Activated naive CD4-positive, alpha-beta T cell (primary cell): ENCODE data around the gene TP63.

ENCODE experiments used
- DNase-seq, 4 experiments: peaks; one replicate each; lab custom pipeline; 2025; lab: John Stamatoyannopoulos, UW

The TP63 gene

DNA sequence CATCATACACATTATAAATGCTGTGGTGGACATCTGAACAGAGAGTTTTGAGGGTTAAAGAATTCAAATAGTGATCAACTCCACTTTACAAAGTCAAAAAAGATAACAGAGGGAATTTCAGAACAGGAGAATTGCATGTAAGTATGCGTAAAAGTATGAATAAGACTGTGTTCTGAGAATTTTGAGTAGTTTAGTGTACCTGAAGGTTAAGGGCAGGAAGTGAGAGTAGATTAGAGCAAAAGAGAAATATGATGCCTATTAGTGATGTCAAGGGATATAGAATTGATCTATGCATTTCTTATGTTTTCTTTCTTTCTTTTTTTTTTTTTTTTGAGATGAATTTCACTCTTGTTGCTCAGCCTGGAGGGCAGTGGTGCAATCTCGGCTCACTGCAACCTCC, 53.1 kb downstream of the TP63 start:
- no peak for DNase-seq

DNA sequence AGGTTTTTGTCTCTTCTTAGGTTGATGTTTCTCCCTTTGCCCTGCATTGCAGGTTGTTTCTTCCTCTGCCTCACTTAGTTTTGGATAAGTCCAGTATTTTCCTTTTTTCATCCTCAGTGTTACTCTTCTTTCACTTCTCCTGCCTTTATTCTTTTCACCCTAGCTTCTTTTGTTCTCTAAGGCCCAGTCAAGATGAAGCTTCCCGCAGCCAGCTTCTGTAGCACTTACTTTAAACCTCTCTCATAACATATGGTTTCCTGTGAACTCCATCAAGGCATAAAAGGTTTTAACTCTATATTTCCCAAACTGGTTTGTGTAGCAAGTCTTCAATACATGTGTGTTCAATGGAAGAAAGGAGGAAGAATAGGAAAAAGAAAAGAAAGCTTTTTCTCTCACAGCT, 54.1 kb downstream of the TP63 start:
- no peak for DNase-seq

GRCh38 chr3:189685860-189686259, 54.7 kb downstream of the TP63 start:
- no peak for DNase-seq

GRCh38 chr3:189687475-189687874, 56.3 kb downstream of the TP63 start:
- no peak for DNase-seq

- no peak for DNase-seq
Observed at GRCh38 chr3:189688262-189688661, 57.1 kb downstream of the TP63 start.

DNA sequence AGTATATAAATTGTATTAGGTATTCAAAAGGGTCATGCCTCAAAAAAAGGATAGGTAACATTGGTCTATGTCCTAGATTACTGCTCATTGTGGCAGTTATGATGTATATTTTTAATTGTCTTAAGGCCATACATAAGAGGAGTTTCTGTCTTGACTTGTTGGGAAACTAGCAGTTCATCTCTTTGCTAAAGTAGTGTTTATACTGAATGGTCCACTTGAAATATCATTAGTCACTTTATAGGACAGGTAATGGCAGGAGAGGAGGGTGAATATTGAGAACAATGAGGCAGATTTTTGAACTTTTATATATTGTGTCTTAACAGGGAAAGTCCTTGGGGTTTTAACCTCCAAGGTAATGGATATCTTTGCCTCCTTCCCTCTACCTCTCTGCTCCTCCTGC, 58.4 kb downstream of the TP63 start:
- DNase-seq, result no peak

DNA sequence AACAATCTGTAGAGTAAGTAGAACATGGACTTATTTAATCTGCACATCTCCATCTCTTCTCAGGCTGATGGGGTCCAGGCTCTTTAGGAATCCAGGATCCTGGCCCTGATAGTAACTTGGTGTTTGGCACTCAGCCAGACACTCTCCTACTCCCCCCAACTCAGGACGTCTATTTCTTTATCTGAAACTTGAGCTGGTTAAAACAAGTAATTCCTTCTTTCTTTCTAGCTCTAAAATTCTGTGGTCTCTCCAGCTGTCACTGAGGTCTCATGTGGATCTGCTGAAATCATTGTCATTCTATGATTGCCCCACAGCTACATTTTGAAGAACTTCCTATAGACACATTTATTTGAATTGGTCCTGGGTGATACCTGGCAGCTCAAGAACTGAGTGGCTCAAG, 59.0 kb downstream of the TP63 start:
- DNase-seq, result no peak

- no peak for DNase-seq
Observed at GRCh38 chr3:189690672-189691071, 59.5 kb downstream of the TP63 start.

DNA sequence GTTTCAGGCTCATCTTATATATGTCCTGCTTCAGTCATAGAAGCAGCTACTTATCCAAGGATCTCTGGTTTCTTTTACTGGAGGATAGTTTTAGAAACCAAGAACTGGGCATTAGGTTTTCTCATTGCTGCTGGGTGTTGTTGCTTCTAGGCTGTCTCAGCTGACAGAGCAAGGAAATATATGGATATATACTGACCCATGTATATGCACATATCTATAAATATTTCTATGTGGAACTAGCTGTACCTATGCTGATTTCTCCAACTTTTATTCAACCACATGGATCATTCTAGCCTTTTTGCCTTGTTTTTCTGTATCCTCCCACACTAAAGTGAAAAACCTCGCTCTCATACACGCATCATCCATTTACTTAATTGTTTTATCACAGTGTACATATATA, 64.2 kb downstream of the TP63 start:
- no peak for DNase-seq

GRCh38 chr3:189698811-189699210, 67.6 kb downstream of the TP63 start:
- no peak for DNase-seq

DNA sequence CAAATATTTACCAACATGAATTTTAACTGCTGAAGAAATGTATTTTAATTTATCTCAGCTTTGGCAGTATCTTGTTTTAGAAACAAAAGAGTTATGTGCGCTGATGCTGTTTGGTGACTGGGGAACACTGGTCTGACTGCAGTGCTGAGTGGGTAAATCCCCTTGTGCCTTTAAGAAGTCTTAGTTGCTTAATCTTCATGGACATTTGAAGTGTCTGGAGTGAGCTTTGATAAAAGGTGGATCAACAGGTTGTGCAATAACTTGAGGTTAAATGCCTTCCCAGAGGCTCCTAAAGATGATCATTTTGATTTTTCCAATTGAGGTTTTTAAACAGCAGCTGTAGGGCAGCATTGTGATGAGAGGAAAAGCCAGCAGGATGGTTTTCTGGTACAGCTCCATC, 68.7 kb downstream of the TP63 start:
- no peak for DNase-seq

DNA sequence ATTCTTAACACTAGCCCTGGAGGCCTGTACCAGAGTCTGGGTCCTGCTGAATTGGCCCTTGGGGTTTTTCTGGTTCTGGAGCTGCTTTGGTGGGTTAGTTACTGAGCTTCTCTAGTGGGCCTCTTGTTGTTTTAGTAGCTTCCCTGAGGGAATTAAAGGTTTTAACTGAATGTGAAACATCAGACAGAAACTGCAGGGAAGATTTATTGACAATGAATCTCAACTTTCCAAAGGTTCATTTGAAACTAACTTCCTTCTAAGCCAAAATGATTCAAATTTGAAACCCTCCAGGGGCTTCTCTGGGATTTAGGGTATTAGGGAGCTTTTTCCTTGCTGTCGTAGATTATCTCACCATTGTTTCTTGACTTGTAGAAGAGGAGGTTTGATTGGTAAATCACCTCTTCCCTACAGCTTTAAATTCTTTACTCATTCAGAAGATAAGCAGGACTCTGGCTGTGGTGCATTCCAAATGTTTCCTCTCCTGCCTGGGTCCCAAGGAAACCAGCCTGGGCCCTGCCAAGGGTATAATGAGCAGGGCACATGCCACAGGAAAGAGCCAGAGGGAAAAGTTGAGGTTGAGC, 71.0 kb downstream of the TP63 start:
- no peak for DNase-seq

GRCh38 chr3:189703865-189704264, 72.7 kb downstream of the TP63 start:
- DNase-seq, result no peak

GRCh38 chr3:189708375-189708774, 77.2 kb downstream of the TP63 start:
- DNase-seq, result no peak

DNA sequence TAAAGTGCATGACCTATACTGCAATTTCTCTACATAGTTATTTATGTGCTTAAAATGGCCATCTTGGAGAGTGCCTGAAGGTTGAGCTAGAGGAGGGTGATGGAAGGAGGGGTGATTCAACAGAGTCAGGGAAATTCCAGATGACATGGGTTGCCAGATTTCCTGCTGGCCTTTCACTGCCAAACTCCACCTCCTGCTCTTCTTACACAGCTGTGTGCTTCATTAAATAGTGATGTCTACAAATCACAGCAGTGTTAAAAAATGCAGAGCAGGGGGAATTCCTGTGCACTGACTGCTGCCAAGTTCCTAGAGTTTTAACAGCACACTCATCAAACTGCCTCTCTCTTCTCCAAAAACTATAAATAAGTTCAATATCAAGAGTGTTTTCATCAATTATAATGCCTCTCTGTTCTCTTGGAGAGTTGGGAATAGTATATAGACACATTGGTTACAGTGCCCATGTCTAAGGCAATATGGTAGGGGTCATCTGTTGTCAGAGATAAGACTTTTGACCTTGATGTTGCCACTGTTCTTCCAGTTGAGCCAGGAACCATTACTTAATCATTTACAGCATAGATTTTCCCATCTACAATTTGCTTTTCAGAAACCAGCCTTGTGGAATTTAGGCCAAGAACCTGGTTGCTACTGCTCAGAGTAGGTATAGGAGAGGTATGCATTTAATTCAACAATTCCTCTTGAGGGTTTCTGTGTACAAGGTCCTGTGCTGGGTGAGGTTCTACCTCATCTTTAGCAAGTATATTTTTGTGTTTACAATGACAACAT, 79.6 kb downstream of the TP63 start:
- no peak for DNase-seq

- DNase-seq, result no peak
Observed at GRCh38 chr3:189712906-189713483, 81.8 kb downstream of the TP63 start.

GRCh38 chr3:189714991-189715961, 84.1 kb downstream of the TP63 start:
- DNase-seq, result no peak

DNA sequence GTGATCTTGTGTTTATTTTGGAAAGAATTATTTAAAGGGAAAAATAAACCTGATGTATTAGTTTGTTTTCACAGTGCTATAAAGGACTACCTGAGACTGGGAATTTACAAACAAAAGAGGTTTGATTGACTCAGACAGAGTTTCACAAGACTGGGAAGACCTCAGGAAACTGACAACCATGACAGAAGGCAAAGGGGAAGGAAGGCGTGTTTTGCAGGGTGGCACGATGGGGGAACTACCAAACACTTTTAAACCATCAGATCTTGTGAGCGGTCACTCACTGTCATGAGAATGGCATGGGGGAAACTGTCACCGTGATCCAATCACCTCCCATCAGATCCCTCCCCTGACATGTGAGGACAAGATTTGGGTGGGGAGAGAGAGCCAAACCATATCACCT, 87.0 kb downstream of the TP63 start:
- DNase-seq, result no peak

DNA sequence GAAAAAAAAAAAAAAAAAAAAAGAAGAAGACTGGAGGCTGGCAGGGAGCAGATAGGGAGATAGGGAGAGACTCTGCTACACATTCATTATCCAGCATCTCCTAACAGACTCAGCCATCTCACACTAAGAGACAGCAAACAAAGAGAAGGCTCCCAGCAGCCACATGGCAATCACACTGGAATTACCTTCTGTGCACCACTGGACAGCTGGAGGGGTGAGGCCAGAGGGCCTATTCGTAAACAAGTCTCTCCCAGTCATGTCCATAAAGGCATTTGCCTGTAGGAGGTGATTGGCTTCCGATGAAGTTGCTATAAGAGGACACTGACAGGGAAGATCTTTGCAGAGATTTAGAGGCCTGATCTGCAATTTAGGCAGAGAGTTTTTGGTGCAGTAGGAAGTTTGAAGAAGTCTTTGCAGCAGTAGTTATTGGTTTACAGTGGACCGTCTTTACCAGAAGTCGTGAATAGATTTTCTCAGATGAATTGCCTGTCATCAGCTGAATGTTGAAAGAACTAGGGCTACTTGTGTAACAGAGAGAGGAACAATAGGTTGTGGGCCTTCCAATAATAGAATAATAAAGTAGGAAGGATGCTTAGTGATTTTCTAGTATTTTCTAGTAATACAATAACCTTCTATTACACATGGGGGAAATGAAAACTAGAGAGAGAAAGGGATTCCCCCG, 89.7 kb downstream of the TP63 start:
- no peak for DNase-seq

GRCh38 chr3:189721873-189722665, 90.9 kb downstream of the TP63 start:
- no peak for DNase-seq

DNA sequence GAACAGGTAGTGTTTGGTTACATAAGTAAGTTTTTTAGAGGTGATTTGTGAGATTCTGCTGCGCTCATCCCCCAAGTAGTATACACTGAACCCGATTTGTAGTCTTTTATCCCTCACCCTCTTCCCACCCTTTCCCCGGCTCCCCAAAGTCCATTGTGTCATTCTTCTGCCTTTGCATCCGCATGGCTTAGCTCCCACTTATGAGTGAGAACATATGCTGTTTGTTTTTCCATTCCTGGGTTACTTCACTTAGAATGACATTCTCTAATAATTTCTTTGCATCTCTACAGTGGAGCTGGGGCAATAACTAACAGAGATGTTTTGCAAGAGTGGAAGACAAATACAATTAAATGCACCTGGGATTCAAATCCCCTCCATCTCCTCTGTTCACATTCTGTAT, 93.2 kb downstream of the TP63 start:
- no peak for DNase-seq
